GM12878 (cell line): Measurements from ENCODE around the gene DIPK1A. TPM values are rescaled to one million over a fixed set of nuclear protein-coding genes. Genes with fewer than 3 reads are reported as not detected.

Experiments used
- ATAC-seq: fragments of 200-7000 bp; cut with Tn5 transposase; 3 replicates; pipeline ENCODE4 v1.9.1; 2020; ENCODE audit warnings: mild to moderate bottlenecking, moderate library complexity
- BruUV-seq: library from RNA; stranded (reverse); fragments of 400-500 nt; replicated peaks from 2 replicates; lab custom pipeline; 2021; lab: Mats Ljungman, UMichigan
- CTCF ChIA-PET: fragments of 300-600 bp; sonication (Branson Sonifier 250); formaldehyde crosslinking; extraction: SDS; loops from one replicate; lab custom pipeline; 2021; ENCODE audit warnings: inconsistent platforms; lab: Yijun Ruan, JAX
- POLR2A ChIA-PET: fragments of 350-600 bp; formaldehyde crosslinking; extraction: SDS; loops from one replicate; lab custom pipeline; 2021; ENCODE audit warnings: inconsistent platforms; lab: Charles Lee
- RAD21 ChIA-PET: fragments of 300-600 bp; sonication (Branson Sonifier 250); formaldehyde crosslinking; loops from one replicate; lab custom pipeline; 2023; ENCODE audit warnings: antibody characterized with exemption; ENCODE audit not compliant: unreplicated experiment; lab: Charles Lee
- SMC1A ChIA-PET: fragments of 300-600 bp; sonication (Branson Sonifier 250); formaldehyde crosslinking; loops from one replicate; lab custom pipeline; 2023; ENCODE audit not compliant: unreplicated experiment, uncharacterized antibody; lab: Charles Lee
- DNase-seq: peaks from one replicate; pipeline ENCODE4 v3.0.0-alpha.2; 2011; ENCODE audit warnings: low read depth, low spot score
- FAIRE-seq: peaks from 3 replicates; lab custom pipeline; 2011; peaks lifted over from hg19 to GRCh38; lab: Jason Lieb, UNC
- H2AFZ ChIP-seq: 2 replicates; pipeline ENCODE4 v1.6.0; 2011; ENCODE audit warnings: low read depth, low read length, control low read depth; ENCODE audit not compliant: control insufficient read depth
- H3K27ac ChIP-seq: 2 replicates; pipeline ENCODE4 v1.5.1; 2011; ENCODE audit warnings: control low read depth; ENCODE audit not compliant: control insufficient read depth, insufficient read depth
- H3K27me3 ChIP-seq, 2 experiments: replicated peaks in 1 of 2; 2 replicates each; pipeline versions ENCODE4 v1.6.0 to v1.6.1; 2011; ENCODE audit warnings: low read length in 1 of 2; ENCODE audit not compliant: control insufficient read depth in 2 of 2, insufficient read depth in 2 of 2
- H3K36me3 ChIP-seq, 2 experiments: 2 replicates each; pipeline ENCODE4 v1.5.1; 2011; ENCODE audit warnings: low read length in 1 of 2; ENCODE audit not compliant: control insufficient read depth in 2 of 2, insufficient read depth in 2 of 2
- H3K4me1 ChIP-seq: 2 replicates; pipeline ENCODE4 v1.6.1; 2011; ENCODE audit warnings: mild to moderate bottlenecking, low read length, moderate library complexity, mixed read lengths; ENCODE audit not compliant: control insufficient read depth, insufficient read depth
- H3K4me2 ChIP-seq: 2 replicates; pipeline ENCODE4 v1.6.0; 2011; ENCODE audit warnings: control low read depth; ENCODE audit not compliant: control insufficient read depth, insufficient read depth
- H3K4me3 ChIP-seq: fragments of 200-600 bp; sonication (generic); 2 replicates; pipeline ENCODE4 v1.5.1; 2016
- H3K79me2 ChIP-seq: 2 replicates; pipeline ENCODE4 v1.6.0; 2011; ENCODE audit warnings: low read length; ENCODE audit not compliant: control insufficient read depth, insufficient read depth
- H3K9ac ChIP-seq: 2 replicates; pipeline ENCODE4 v1.8.0; 2011; ENCODE audit warnings: low read length, control low read depth, mixed read lengths; ENCODE audit not compliant: control insufficient read depth, insufficient read depth
- H3K9me3 ChIP-seq: replicated peaks from 3 replicates; pipeline ENCODE4 v1.5.1; 2011; ENCODE audit warnings: mild to moderate bottlenecking, low read length; ENCODE audit not compliant: control insufficient read depth, insufficient read depth
- H4K20me1 ChIP-seq: 2 replicates; pipeline ENCODE4 v1.6.0; 2011; ENCODE audit not compliant: control insufficient read depth, insufficient read depth
- ATF7 ChIP-seq: fragments of 450-650 bp; IDR thresholded peaks from 2 replicates; pipeline ENCODE4 v1.6.1; 2016; ENCODE audit warnings: low read depth, mild to moderate bottlenecking
- LARP7 ChIP-seq: fragments of 450-650 bp; IDR thresholded peaks from 2 replicates; pipeline ENCODE4 v1.6.1; 2017; ENCODE audit warnings: mild to moderate bottlenecking
- RCOR1 ChIP-seq: conservative IDR thresholded peaks from 2 replicates; pipeline ENCODE4 v1.6.1; 2012; ENCODE audit warnings: low read depth, low read length, improper control_type of control experiment
- SIN3A ChIP-seq: IDR thresholded peaks from 2 replicates; pipeline ENCODE4 v1.6.1; 2012; ENCODE audit warnings: low read depth, low read length, improper control_type of control experiment
- SREBF2 ChIP-seq: IDR thresholded peaks from 2 replicates; pipeline ENCODE4 v1.6.1; 2012; ENCODE audit warnings: mild to moderate bottlenecking, low read length
- SUZ12 ChIP-seq: fragments of 200-600 bp; sonication (generic); IDR thresholded peaks from one replicate; pipeline ENCODE4 v1.6.1; 2018; ENCODE audit warnings: antibody characterized with exemption, mild to moderate bottlenecking; ENCODE audit not compliant: unreplicated experiment
- TARDBP ChIP-seq: IDR thresholded peaks from 2 replicates; pipeline ENCODE4 v1.6.1; 2016; ENCODE audit warnings: borderline replicate concordance
- TBL1XR1 ChIP-seq: IDR thresholded peaks from 2 replicates; pipeline ENCODE4 v1.6.1; 2012; ENCODE audit warnings: low read depth, low read length, improper control_type of control experiment
- WGBS: methylation state at CpG from one replicate; pipeline ENCODE4 v1.1.6; 2016; ENCODE audit warnings: low lambda C conversion rate; ENCODE audit not compliant: insufficient replicate concordance, insufficient coverage; ENCODE audit errors: missing lambda C conversion rate; 5-methylcytosine and 5-hydroxymethylcytosine counted together
- in situ Hi-C: fragments of 300-500 bp; cut with MboI; formaldehyde crosslinking; loops from 9 replicates; pipeline ENCODE4 v1.14.3; 2018; ENCODE audit warnings: mixed read lengths
- intact Hi-C: fragments of 100-400 bp; cut with micrococcal nuclease; formaldehyde crosslinking; loops from one replicate; pipeline ENCODE4 v1.14.2; 2022; ENCODE audit not compliant: unreplicated experiment
- polyA plus RNA-seq, 11 experiments: library from polyadenylated mRNA; depleted of rRNA in 4 of 11; unstranded in 6 of 11; stranded (reverse) in 5 of 11; fragments of >200 nt; fragmentation: Nextera tagmentation in 4 of 11; fragmentation: Illumina TruSeq in 1 of 11; extraction: Ambion mirVana in 4 of 11; extraction: Trizol in 1 of 11; gene quantifications; 1 replicate in 1 of 11; 2 replicates in 10 of 11; pipeline versions ENCODE4 v1.2.1 to v1.2.3, GENCODE V29; 2011 to 2016; ENCODE audit warnings: inconsistent platforms in 2 of 11, missing spikeins in 2 of 11, low read depth in 1 of 11
- total RNA-seq, 4 experiments: library from RNA; depleted of rRNA in 3 of 4; stranded (reverse); fragments of >200 nt in 3 of 4; fragmentation: Illumina TruSeq in 1 of 4; extraction: Trizol in 1 of 4; gene quantifications; 2 replicates each; pipeline versions ENCODE4 v1.2.1 to v1.2.3, GENCODE V29; 2013 to 2021
- TF ChIP-seq, protein P1 (sequence below): fragments of 450-650 bp; conservative IDR thresholded peaks from 2 replicates; pipeline ENCODE4 v1.6.1; 2017; ENCODE audit warnings: mild to moderate bottlenecking, moderate library complexity
- TF ChIP-seq, protein P2 (sequence below): fragments of 450-650 bp; IDR thresholded peaks from 2 replicates; pipeline ENCODE4 v1.6.1; 2016; ENCODE audit warnings: mild to moderate bottlenecking, moderate library complexity, borderline replicate concordance
- TF ChIP-seq, protein P3 (sequence below): fragments of 450-650 bp; IDR thresholded peaks from 2 replicates; pipeline ENCODE4 v1.6.1; 2018; ENCODE audit warnings: borderline replicate concordance, mild to moderate bottlenecking; ENCODE audit not compliant: partially characterized antibody

Gene DIPK1A
- total and polyA plus RNA-seq, 10 of the 15 experiments (the other 5 are each of a cell fraction or from before 2014, with no cell fraction given): 4.9 to 15.0 (median 9.7) TPM

DNA sequence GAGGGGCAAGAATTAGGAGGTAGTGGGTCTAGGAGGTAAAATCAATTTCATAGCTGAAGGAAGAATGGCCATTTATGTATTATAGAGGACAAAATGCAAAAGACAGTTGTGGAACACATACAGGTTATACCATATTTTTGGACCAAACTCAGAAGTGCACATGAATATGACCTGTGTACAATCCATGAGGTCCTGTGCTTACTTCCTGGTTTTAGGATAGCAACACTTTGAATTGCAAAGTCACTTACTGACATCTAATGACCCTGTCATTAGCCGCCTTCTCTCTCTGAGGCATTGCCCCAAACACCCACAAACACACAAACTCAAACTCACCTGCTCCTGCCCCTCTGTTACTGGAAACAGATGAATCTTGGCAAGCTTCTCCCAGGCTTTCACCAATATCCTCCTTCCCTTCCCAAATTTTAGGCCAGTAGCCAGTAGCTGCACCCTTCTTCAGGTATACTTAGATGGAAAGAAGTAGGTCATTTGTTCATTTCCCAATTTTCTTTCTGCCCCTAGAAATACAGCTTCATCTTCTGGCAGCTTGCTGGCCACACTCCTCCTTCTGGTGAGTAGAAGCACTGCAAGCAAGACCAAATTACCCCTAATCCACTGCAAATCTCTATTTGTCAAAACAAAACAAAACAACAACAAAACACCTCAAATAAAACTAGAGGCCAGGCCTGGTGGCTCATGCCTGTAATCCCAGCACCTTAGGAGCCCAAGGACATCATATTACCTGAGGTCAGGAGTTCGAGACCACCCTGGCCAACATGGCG lies 143.1 kb downstream of the DIPK1A start (continued):
- TF ChIP-seq ATF7: no peak
- TF ChIP-seq SREBF2: no peak

DNA sequence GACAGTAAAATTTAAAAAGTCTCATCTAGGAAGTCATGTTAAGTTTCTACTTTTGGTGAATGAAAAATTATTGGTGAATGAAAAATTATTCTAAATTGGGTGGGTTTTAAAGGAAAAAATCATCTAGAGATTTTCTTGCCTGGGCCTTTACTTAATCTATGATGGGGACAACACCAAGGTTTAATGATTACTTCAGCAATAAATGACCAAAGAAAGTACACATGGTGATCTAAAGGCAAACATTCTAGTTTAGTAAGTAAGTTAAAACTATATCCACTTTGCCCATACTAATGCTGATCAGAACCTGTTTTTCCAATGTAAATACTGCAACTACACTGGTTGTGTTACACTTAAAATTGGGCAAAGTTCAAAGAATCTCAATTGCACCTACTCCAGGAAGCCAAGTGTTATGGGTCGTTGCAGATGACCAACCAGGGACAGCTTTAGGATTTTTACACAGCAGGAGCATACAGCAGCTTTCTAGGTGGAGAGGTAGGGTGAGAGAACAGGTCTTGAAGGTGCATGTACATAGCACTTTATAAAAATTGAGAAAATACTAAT lies 144.0 kb downstream of the DIPK1A start:
- H4K20me1 ChIP-seq: no peaks in the 10 kb centered on the region
- BruUV-seq: no TSS peak
- H3K4me2 ChIP-seq: no peak overlapping the region
- FAIRE-seq (no peak), ATAC-seq (no peak), DNase-seq (no peak)
- no peaks in the 10 kb centered on the region for H3K79me2 ChIP-seq
- RAD21 ChIA-PET: interaction anchor here (4.8 kb wide), 1 partner anchor 68 kb away, joined by 65 read pairs; no protein-coding TSS in a partner anchor
- no peaks in the 10 kb centered on the region for H3K27me3 ChIP-seq
- H3K4me3 ChIP-seq: no peak overlapping the region
- H3K27ac ChIP-seq: no peak overlapping the region
- no peak overlapping the region for H3K9ac ChIP-seq
- TF ChIP-seq, protein P1, sequence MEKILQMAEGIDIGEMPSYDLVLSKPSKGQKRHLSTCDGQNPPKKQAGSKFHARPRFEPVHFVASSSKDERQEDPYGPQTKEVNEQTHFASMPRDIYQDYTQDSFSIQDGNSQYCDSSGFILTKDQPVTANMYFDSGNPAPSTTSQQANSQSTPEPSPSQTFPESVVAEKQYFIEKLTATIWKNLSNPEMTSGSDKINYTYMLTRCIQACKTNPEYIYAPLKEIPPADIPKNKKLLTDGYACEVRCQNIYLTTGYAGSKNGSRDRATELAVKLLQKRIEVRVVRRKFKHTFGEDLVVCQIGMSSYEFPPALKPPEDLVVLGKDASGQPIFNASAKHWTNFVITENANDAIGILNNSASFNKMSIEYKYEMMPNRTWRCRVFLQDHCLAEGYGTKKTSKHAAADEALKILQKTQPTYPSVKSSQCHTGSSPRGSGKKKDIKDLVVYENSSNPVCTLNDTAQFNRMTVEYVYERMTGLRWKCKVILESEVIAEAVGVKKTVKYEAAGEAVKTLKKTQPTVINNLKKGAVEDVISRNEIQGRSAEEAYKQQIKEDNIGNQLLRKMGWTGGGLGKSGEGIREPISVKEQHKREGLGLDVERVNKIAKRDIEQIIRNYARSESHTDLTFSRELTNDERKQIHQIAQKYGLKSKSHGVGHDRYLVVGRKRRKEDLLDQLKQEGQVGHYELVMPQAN: no peak
- TF ChIP-seq TBL1XR1 (no peak), SIN3A (no peak), TARDBP (no peak), RCOR1 (no peak), SUZ12 (no peak), LARP7 (no peak)
- TF ChIP-seq, protein P2, sequence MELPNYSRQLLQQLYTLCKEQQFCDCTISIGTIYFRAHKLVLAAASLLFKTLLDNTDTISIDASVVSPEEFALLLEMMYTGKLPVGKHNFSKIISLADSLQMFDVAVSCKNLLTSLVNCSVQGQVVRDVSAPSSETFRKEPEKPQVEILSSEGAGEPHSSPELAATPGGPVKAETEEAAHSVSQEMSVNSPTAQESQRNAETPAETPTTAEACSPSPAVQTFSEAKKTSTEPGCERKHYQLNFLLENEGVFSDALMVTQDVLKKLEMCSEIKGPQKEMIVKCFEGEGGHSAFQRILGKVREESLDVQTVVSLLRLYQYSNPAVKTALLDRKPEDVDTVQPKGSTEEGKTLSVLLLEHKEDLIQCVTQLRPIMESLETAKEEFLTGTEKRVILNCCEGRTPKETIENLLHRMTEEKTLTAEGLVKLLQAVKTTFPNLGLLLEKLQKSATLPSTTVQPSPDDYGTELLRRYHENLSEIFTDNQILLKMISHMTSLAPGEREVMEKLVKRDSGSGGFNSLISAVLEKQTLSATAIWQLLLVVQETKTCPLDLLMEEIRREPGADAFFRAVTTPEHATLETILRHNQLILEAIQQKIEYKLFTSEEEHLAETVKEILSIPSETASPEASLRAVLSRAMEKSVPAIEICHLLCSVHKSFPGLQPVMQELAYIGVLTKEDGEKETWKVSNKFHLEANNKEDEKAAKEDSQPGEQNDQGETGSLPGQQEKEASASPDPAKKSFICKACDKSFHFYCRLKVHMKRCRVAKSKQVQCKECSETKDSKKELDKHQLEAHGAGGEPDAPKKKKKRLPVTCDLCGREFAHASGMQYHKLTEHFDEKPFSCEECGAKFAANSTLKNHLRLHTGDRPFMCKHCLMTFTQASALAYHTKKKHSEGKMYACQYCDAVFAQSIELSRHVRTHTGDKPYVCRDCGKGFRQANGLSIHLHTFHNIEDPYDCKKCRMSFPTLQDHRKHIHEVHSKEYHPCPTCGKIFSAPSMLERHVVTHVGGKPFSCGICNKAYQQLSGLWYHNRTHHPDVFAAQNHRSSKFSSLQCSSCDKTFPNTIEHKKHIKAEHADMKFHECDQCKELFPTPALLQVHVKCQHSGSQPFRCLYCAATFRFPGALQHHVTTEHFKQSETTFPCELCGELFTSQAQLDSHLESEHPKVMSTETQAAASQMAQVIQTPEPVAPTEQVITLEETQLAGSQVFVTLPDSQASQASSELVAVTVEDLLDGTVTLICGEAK: no peak
- TF ChIP-seq, protein P3, sequence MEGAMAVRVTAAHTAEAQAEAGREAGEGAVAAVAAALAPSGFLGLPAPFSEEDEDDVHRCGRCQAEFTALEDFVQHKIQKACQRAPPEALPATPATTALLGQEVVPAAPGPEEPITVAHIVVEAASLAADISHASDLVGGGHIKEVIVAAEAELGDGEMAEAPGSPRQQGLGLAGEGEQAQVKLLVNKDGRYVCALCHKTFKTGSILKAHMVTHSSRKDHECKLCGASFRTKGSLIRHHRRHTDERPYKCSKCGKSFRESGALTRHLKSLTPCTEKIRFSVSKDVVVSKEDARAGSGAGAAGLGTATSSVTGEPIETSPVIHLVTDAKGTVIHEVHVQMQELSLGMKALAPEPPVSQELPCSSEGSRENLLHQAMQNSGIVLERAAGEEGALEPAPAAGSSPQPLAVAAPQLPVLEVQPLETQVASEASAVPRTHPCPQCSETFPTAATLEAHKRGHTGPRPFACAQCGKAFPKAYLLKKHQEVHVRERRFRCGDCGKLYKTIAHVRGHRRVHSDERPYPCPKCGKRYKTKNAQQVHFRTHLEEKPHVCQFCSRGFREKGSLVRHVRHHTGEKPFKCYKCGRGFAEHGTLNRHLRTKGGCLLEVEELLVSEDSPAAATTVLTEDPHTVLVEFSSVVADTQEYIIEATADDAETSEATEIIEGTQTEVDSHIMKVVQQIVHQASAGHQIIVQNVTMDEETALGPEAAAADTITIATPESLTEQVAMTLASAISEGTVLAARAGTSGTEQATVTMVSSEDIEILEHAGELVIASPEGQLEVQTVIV: no peak
- in situ Hi-C loops (loop anchor here (5.0 kb wide), 1 partner anchor 70 kb away; no protein-coding TSS in a partner anchor), intact Hi-C loops (loop anchor here (5.0 to 10.0 kb wide), 2 partner anchors 502 to 820 kb away; no protein-coding TSS in a partner anchor)
- H2AFZ ChIP-seq: no peak overlapping the region
- CTCF ChIA-PET: interaction anchor here (0.9 to 7.6 kb wide), 9 partner anchors 14 to 820 kb away, joined by 3 to 178 read pairs (median 4); partner anchors contain the start of gene RPL5
- 4% methylated on average over 1 of the region's 1 CpG for WGBS
- no peaks in the 10 kb centered on the region for H3K9me3 ChIP-seq
- no peaks in the 10 kb centered on the region for H3K4me1 ChIP-seq
- no peaks in the 10 kb centered on the region for H3K36me3 ChIP-seq
- POLR2A ChIA-PET: no interaction called here
- SMC1A ChIA-PET: interaction anchor here (0.6 to 5.1 kb wide), 4 partner anchors 13 to 68 kb away, joined by 3 to 56 read pairs (median 4); no protein-coding TSS in a partner anchor
